SK-N-MC (cell line): Measurements from ENCODE around the gene APBA2.

ENCODE experiments used
- EZH2 ChIP-seq: fragments of 200-600 bp; sonication (generic); IDR thresholded peaks from one replicate; pipeline ENCODE4 v1.6.1; 2017; ENCODE audit warnings: antibody characterized with exemption
- POLR2AphosphoS5 ChIP-seq: IDR thresholded peaks from 2 replicates; pipeline ENCODE4 v1.6.1; 2012; ENCODE audit warnings: mild to moderate bottlenecking, low read depth, low read length, borderline replicate concordance

DNA sequence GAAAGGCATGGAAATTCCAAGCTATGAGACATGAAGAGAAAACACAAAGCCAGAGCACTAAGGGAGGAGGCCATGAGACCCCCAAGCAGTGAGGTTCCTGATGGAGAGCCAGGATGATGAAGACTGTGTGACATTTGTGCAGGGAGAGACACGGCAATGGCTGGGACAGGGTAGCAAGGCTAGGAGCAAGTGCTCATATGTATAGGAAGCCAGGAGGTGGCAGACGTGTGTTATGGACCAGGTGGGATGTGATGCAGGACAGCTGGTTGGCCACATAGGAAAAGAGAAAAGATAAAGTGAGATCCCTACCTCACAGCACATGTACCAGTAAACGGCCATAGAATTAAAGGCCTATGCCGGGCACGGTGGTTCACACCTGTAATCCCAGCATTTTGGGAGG lies 112.7 kb downstream of the APBA2 start:
- TF ChIP-seq EZH2 = no peak
- no peak for TF ChIP-seq POLR2AphosphoS5
